ENCODE data around the gene HLA-DOB.

The HLA-DOB gene

GRCh38 chr6:32849126-32849525, 32.3 kb upstream of the HLA-DOB start:
- Mint-ChIP-seq H3K4me3 (no peak overlapping the region), H3K27ac (peak overlapping the region; percentile 100), H3K9me3 (no peaks in the 10 kb centered on the region), H3K36me3 (peaks cover 77% of the 10 kb centered on the region), H3K27me3 (no peaks in the 10 kb centered on the region), H3K4me1 (peaks cover 61% of the 10 kb centered on the region)
- no peak for ATAC-seq

- Mint-ChIP-seq H3K4me1 (peaks cover 65% of the 10 kb centered on the region), H3K27ac (peak overlapping the region; percentile 100), H3K27me3 (no peaks in the 10 kb centered on the region), H3K4me3 (peak overlapping the region; percentile 11), H3K9me3 (no peaks in the 10 kb centered on the region), H3K36me3 (peaks cover 88% of the 10 kb centered on the region)
- ATAC-seq, result no peak
These were observed 31.0 kb upstream of the HLA-DOB start for GRCh38 chr6:32847795-32848194.

- no peak for ATAC-seq
- peaks cover 90% of the 10 kb centered on the region for H3K36me3 Mint-ChIP-seq
- peak overlapping the region; percentile 40 for H3K4me3 Mint-ChIP-seq
- no peaks in the 10 kb centered on the region for H3K9me3 Mint-ChIP-seq
- peak overlapping the region; percentile 100 for H3K27ac Mint-ChIP-seq
- peaks cover 71% of the 10 kb centered on the region for H3K4me1 Mint-ChIP-seq
- no peaks in the 10 kb centered on the region for H3K27me3 Mint-ChIP-seq
These were observed 30.2 kb upstream of the HLA-DOB start for GRCh38 chr6:32847004-32847403.

GRCh38 chr6:32845384-32845884, 28.6 kb upstream of the HLA-DOB start:
- ATAC-seq, result peak; percentile 6
- H3K36me3 Mint-ChIP-seq, result peaks cover 90% of the 10 kb centered on the region
- no peaks in the 10 kb centered on the region for H3K9me3 Mint-ChIP-seq
- H3K4me3 Mint-ChIP-seq, result peak overlapping the region; percentile 98
- no peaks in the 10 kb centered on the region for H3K27me3 Mint-ChIP-seq
- peak overlapping the region; percentile 100 for H3K27ac Mint-ChIP-seq
- H3K4me1 Mint-ChIP-seq, result peaks cover 71% of the 10 kb centered on the region

- Mint-ChIP-seq H3K36me3 (peaks cover 89% of the 10 kb centered on the region), H3K27ac (peak overlapping the region; percentile 100), H3K27me3 (no peaks in the 10 kb centered on the region), H3K9me3 (no peaks in the 10 kb centered on the region), H3K4me1 (peaks cover 71% of the 10 kb centered on the region), H3K4me3 (peak overlapping the region; percentile 98)
- peak; percentile 2 for ATAC-seq
These were observed 28.1 kb upstream of the HLA-DOB start for GRCh38 chr6:32844839-32845383.

- Mint-ChIP-seq H3K4me3 (peak within 1 kb of the TSS; percentile 98), H3K4me1 (peaks cover 73% of the 10 kb centered on the region), H3K9me3 (no peaks in the 10 kb centered on the region), H3K27me3 (no peaks in the 10 kb centered on the region), H3K27ac (peak within 1 kb of the TSS; percentile 100), H3K36me3 (peaks cover 86% of the 10 kb centered on the region)
- peak; percentile 92 for ATAC-seq
These were observed 27.4 kb upstream of the HLA-DOB start, which contains the start of gene PSMB8 for GRCh38 chr6:32843979-32844838. TSS of gene PSMB8 (minus strand) at chr6:32844047. CDS start at chr6:32843996, 51 bp downstream.

- peak overlapping the region; percentile 98 for H3K4me3 Mint-ChIP-seq
- H3K36me3 Mint-ChIP-seq, result peaks cover 78% of the 10 kb centered on the region
- peak overlapping the region; percentile 100 for H3K27ac Mint-ChIP-seq
- no peak for ATAC-seq
- H3K4me1 Mint-ChIP-seq, result peaks cover 67% of the 10 kb centered on the region
- no peaks in the 10 kb centered on the region for H3K9me3 Mint-ChIP-seq
- H3K27me3 Mint-ChIP-seq, result no peaks in the 10 kb centered on the region
These were observed 26.7 kb upstream of the HLA-DOB start for GRCh38 chr6:32843331-32843978.

GRCh38 chr6:32842690-32843089, 25.9 kb upstream of the HLA-DOB start:
- peak overlapping the region; percentile 98 for H3K4me3 Mint-ChIP-seq
- H3K9me3 Mint-ChIP-seq, result no peaks in the 10 kb centered on the region
- peak overlapping the region; percentile 100 for H3K27ac Mint-ChIP-seq
- H3K36me3 Mint-ChIP-seq, result peaks cover 71% of the 10 kb centered on the region
- peaks cover 62% of the 10 kb centered on the region for H3K4me1 Mint-ChIP-seq
- no peaks in the 10 kb centered on the region for H3K27me3 Mint-ChIP-seq
- ATAC-seq, result no peak

- Mint-ChIP-seq H3K27ac (peak overlapping the region; percentile 100), H3K36me3 (peaks cover 66% of the 10 kb centered on the region), H3K27me3 (no peaks in the 10 kb centered on the region), H3K4me1 (peaks cover 62% of the 10 kb centered on the region), H3K9me3 (no peaks in the 10 kb centered on the region), H3K4me3 (peak overlapping the region; percentile 98)
- no peak for ATAC-seq
These were observed 25.3 kb upstream of the HLA-DOB start for GRCh38 chr6:32842021-32842650.

- H3K27me3 Mint-ChIP-seq, result no peaks in the 10 kb centered on the region
- H3K36me3 Mint-ChIP-seq, result peaks cover 68% of the 10 kb centered on the region
- peak overlapping the region; percentile 100 for H3K27ac Mint-ChIP-seq
- no peaks in the 10 kb centered on the region for H3K9me3 Mint-ChIP-seq
- no peak for ATAC-seq
- H3K4me1 Mint-ChIP-seq, result peaks cover 64% of the 10 kb centered on the region
- H3K4me3 Mint-ChIP-seq, result peak overlapping the region; percentile 54
These were observed 23.9 kb upstream of the HLA-DOB start for GRCh38 chr6:32840604-32841246.

- H3K36me3 Mint-ChIP-seq, result peaks cover 68% of the 10 kb centered on the region
- H3K27ac Mint-ChIP-seq, result peak overlapping the region; percentile 100
- ATAC-seq, result no peak
- no peaks in the 10 kb centered on the region for H3K9me3 Mint-ChIP-seq
- peaks cover 73% of the 10 kb centered on the region for H3K4me1 Mint-ChIP-seq
- H3K4me3 Mint-ChIP-seq, result no peak overlapping the region
- no peaks in the 10 kb centered on the region for H3K27me3 Mint-ChIP-seq
These were observed 22.6 kb upstream of the HLA-DOB start for GRCh38 chr6:32839356-32839755.

GRCh38 chr6:32838114-32838958, 21.5 kb upstream of the HLA-DOB start, which contains the start of gene TAP2:
TSS of gene TAP2 (minus strand) at chr6:32838739. CDS start at chr6:32838233, 506 bp downstream.
- ATAC-seq, result peak; percentile 95
- H3K4me3 Mint-ChIP-seq, result peak within 1 kb of the TSS; percentile 88
- H3K27ac Mint-ChIP-seq, result peak within 1 kb of the TSS; percentile 100
- no peaks in the 10 kb centered on the region for H3K27me3 Mint-ChIP-seq
- H3K36me3 Mint-ChIP-seq, result peaks cover 69% of the 10 kb centered on the region
- no peaks in the 10 kb centered on the region for H3K9me3 Mint-ChIP-seq
- H3K4me1 Mint-ChIP-seq, result peaks cover 83% of the 10 kb centered on the region

- Mint-ChIP-seq H3K4me3 (peak overlapping the region; percentile 88), H3K9me3 (no peaks in the 10 kb centered on the region), H3K36me3 (peaks cover 71% of the 10 kb centered on the region), H3K27ac (peak overlapping the region; percentile 60), H3K27me3 (no peaks in the 10 kb centered on the region), H3K4me1 (peaks cover 84% of the 10 kb centered on the region)
- ATAC-seq, result no peak
These were observed 20.9 kb upstream of the HLA-DOB start for GRCh38 chr6:32837651-32838113.

All from stimulated activated memory B cell treated with anti-CD40 and anti-IgM and Interleukin-4, amounts not matched to agents 10 μg/mL and 1 μg/mL and 100 μg/mL, for 72 hours (primary cell).